ENCODE data around the gene MKLN1.
"Not testable (repeated sequence)": the region's sequence is repeated elsewhere in the genome, so short reads cannot be mapped to it uniquely, and the experiment has no call there.

MKLN1 gene

DNA sequence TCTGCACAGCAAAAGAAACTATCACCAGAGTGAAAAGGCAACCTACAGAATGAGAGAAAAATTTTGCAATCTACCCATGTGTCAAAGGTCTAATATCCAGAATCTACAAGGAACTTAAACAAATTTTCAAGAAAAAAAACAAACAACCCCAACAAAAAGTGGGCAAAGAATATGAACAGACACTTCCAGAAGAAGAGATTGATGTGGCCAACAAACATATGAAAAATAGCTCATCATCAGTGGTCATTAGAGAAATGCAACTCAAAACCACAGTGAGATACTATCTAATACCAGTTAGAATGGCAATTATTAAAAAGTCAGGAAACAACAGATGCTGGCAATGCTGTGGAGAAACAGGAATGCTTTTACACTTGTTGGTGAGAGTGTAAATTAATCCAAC lies 7.1 kb upstream of the MKLN1 start:
- no peak for DNase-seq

DNA sequence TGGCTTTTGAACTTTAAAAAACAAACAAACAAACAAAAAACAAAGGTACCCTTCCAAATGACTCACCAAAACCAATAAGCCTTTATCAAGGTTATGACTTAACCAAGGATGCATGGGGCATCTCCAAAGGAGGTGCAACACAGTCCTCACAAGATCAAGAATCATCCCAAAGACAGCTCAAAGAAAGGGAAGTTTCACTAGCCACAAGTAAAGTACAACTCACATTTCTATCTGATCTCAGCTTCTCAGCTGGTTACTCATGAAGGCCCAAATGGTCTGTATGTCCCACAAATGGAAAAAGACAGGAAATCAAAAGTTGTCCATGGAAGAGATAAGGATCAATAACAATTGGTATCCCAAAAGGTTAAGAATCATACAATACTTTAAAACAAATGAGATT lies 6.0 kb upstream of the MKLN1 start:
- no peak for DNase-seq

DNA sequence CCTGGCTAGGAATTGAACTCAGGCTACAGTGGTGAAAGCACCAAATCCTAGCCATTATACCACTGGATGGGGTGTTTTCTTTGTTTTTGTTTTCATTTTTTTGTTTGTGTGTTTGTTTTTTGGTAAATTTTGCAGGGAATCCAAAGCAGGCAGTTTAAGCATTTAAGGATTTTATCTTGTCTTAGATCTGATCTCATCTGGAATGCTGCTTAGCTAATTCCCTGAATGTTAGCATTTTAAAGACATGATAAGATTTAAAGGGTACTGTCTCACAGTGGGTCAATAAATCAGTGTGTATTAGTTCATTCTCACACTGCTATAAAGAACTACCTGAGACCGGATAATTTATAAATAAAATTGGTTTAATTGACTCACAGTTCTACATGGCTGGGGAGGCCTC lies 5.6 kb upstream of the MKLN1 start:
- no peak for DNase-seq

DNA sequence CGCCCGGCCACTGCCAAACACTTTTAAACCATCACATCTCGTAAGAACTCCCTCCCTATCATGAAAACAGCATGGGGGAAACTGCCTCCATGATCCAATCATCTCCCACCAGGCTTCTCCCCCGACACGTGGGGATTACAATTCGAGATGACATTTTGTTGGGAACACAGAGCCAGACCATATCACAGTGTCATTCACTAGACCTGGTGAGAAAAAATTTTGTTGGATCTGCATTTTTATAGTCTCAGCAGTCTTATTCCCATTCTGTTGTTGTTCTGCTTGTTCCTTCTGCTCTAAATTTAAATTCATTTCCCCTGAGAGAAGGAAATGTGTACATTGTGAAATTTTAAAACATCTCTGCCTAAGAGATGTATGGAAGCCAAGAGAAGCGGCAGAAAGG lies 4.8 kb upstream of the MKLN1 start:
- no peak for DNase-seq

DNA sequence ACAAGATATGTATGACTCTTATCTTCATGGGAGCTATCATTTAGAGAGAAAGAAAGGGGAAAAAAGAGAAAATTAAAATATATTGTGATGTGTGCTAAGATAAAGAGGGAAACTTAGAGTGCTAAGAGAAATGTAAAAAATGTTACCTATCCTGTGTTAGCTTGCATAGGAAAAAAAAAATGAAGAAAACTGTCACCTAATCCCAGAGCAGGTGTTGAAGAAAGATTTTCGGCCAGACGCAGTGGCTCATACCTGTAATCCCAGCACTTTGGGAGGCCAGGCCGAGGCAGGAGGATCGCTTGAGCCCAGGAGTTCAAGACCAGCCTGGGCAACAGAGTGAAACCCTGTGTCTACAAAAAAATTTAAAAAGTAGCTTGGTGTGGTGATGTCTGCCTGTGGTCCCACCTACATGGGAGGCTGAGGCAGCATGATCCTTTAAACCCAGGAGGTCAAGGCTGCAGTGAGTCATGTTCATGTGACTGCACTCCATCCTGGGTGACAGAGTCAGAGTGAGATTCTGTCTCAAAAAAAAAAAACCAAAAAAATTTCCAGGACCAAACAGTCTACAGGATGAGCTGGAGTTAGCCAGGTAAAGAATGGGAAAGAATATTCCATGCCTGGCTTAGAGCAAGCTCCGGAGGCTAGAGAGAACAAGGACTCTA lies 2.4 kb upstream of the MKLN1 start:
- DNase-seq, result no peak

DNA sequence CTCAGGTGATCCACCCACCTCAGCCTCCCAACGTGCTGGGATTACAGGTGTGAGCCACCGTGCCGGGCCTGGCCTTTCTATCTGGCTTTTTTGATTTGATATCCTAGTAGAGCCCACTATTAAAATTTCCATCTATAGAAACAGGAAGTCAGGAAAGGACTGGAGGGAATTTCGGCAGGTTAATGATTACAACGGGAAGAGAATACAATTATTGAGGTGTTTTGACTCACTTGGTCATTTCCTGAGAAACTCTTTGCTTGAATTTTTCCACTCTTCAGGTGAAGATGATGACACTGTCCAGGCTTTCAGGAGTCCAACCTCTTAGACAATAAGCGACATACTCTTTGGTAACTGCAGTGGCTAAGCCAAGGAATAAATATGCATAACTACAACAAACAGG lies 1.1 kb upstream of the MKLN1 start:
- no peak for DNase-seq

DNA sequence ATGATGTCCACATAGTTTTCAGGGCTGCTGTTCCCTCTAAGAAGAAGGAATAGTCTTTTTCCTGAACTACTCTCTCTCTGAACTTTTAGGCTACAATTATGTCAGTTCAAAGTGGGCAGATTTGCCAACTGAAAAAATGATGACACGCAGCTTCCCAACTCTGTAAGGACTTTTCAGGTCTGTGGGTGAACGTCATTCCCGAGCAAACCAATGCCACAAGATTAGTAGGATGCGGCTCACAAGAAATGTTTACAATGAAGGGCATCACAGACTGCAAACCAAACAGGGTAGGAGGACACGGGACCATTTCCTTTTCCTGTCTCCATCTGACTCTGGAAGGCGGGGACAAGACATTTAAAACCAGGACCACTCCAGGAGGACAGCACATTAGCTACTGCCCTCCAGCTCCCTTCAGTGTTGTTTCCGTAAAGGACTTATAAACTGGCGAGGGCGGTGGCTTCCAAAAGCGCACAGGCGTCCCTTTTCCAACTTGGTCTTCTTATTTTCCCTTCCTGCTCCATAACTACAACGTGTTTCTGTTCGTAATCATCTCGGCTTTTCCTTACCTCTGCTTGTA lies 539 bp upstream of the MKLN1 start:
- DNase-seq, result peak; percentile 40

DNA sequence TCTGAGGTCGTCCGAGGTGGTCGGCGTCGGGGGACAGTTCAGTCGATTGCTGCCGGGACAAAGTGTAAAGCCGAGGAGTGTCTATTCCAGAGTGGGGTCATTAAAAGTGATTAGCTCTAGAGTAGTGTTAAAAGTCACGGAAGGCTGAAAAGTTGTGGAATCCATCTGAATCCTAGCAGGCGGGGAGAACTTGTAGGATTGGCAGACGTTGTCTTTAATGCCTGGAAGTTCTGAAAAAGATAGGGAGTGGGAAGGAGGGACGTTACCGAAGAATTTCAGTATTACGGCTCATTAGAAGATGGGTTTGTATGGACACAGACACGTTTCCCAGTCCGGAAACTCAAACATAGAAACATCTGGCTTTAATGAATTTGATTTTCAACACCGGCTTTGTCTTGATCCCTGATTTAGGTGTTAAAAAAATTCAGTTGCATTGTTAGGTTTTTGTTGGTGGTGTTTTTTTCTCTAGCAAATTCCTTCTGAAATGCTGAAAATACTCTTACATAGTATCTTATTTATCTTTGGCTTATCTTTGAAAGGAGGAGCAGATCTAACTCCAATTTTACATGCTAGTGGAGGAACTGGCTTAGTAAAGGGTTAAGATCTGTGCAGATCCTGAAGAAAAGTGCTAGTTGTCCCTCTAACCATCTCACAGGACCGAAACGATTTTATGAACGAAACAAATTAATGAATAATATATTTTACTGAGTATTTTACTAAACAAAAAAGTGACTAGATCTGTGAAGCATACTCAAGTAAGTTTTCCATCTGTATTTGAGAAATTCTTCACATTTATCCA lies 900 bp downstream of the MKLN1 start:
- DNase-seq, result no peak

DNA sequence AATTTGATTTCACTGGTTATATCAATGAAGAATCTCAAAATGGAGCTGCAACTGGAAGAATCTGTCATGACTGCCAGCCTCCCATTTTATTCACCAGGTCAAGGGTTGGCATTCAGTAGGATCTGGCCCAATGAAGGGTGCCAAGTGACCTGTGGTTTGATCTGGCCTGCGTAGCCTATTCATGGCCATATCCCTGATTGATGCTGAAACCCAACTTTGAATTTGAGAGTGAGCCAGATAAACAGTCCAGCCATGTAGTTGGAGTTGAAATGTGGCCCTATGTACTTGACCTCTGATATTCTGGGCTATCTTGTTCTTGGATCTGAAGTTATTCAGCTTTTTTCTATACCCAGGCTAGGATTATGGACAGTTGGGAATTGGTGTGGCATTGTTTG lies 1.5 kb downstream of the MKLN1 start:
- DNase-seq, result no peak

DNA sequence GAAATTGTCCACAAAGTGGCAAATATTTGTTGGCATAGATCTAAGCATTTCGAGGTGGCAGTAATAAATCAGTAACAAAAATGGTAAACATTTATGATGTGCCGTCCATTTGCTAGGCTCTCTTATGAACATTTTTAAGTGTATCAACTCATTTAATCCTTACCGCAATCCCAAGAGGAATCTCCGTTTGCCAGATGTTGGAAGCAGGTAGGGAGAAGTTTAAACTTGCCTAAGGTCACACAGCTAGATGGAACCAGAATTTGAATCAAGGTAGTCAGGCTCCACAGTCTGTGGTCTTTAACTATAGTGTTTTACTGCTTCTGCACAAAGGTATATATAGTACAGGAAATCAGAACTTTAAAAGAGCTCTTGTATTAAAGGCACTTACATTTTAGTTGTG lies 2.6 kb downstream of the MKLN1 start:
- no peak for DNase-seq

DNA sequence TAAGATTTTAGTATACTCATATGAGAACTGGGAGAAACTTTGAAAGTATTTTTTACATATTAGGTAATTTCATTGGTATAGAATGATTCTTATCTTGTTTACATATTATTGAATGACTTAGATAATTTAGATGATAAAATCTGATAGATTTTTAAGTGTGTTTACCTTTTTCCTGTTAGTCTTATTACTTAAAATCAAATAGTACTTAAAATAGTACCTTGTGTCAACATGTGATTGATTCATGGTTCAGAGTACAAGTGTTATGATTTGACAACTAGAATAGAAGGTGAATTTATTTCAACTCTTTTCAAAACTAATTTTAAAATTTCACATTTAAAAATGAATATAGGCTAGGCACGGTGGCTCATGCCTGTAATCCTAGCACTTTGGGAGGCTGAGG lies 4.1 kb downstream of the MKLN1 start:
- DNase-seq, result no peak

DNA sequence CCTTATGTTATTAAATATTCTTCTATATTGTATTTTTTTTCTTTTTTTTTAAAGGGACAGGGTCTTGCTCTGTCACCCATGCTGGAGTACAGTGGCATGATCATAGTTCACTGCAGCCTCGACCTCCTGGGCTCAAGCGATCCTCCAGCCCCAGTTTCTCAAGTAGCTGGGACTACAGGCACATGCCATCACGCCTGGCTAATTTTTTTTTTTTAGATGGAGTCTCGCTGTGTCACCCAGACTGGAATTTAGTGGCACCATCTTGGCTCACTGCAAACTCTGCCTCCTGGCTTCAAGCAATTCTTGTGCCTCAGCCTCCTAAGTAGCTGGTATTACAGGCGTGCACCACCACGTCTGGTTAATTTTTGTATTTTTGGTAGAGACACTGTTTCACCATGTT lies 5.1 kb downstream of the MKLN1 start:
- DNase-seq, result not testable (repeated sequence)

DNA sequence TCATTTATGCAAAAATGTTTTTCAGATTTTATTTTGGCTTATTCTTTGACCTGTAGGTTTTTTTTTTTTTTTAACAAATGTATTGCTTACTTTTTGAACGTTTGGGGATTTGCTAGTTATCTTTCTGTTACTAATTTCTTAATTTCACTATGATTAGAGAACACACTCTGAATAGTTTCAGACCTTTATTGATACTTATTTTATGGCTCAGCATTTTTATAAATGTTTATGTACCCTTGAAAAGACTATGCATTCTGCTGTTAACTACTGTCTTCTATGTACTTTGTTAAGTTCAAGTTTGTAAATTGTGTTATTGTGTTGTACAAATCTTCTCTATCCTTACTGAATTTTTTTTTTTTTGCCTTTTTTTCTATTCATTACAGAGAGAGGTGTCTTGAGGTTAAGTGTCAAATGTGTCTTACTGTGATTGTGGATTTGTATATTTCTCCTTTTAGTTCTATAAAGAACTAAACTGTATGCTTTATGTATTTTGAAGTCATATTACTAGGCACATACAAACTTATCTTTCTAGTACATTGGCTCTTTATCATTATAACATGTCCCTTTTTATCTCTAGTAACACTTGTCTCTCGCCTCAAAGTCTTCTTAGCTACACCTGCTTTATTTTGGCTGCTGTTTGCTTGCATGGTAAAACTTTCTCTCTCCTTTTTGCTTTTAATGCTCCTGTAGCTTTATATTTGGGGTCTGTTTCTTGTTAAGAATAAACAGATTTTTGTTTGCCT lies 8.1 kb downstream of the MKLN1 start:
- DNase-seq, result no peak

DNA sequence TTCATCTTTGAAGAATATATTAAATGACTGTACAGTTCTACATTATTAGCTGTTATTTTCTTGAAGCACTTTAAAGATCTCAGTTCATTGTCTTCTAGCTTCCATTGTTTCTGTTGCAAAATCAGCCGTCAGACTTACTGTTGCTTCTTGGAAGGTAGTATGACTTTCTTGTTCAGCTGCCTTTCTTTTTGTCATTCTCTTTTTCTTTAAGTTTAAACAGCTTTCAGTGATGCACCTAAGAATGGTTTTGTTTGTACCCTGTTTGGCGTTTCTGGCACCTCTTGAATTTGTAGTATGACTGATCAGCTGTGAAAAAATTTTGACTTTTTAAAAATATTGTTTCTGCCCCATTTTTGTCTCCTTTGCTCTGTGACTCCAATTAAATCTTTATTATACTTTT lies 9.3 kb downstream of the MKLN1 start:
- no peak for DNase-seq

DNA sequence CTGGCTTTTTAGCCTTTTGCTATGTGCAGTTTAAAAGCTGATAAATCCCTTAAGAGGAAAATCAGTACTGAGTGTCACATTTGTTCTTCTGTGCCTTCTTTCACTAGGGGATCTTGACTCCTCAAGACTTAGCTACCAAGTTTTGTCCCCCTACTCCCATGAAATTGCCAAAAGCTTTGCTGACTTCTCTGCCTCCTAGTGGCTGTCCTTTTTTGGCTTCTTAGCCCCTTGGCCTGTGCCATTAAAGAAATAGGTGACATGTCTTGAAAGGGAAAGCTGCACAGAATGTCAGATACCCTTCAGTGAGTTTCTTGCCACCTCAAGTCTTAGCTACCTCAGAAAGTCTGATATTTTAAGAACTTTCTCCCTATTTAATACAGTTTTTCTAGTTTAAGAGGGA lies 10.5 kb downstream of the MKLN1 start:
- no peak for DNase-seq

DNA sequence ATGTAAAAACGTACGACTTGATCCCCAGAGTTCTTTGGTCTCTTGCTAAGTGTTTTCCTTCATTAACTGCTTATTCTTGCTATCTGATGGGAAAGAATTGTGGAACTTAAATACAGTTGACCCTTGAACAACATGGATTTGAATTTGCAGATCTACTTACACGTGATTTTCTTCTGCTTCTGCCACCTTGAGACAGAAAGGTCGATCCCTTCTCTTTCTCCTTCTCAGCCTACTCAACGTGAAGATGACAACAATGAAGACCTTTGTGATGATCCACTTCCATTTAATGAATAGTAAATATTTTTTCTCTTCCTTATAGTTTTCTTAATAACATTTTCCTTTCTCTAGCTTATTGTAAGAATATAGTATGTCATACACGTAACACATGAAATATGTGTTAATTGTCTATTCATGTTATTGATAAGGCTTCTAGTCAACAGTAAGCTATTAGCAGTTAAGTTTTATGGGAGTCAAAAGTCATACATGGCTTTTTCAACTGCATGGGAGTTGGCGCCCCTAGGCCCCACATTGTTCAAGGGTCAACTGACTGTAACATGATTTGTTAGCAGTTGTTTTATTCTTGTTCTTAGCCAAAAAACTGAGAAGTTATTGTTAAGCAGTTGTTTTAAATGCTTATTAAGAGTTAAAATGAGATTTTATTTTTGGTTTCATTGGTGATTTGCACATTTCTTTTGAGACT lies 11.2 kb downstream of the MKLN1 start:
- DNase-seq, result no peak

DNA sequence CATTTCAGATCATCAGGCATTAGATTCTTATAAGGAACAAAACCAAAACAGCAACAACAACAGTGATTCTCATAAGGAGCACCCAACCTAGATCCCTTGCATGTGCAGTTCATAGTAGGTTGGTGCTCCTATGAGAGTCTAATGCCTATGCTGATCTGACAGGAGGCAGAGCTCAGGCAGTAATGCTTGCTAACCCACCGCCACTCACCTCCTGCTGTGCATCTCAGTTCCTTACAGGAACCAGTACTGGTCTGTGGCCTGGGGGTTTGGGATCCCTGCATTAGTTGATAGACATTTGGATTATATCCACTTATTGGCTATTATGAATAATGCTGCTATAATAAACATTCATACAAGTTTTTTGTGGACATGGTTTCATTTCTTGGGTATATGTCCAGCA lies 14.0 kb downstream of the MKLN1 start:
- DNase-seq, result no peak

DNA sequence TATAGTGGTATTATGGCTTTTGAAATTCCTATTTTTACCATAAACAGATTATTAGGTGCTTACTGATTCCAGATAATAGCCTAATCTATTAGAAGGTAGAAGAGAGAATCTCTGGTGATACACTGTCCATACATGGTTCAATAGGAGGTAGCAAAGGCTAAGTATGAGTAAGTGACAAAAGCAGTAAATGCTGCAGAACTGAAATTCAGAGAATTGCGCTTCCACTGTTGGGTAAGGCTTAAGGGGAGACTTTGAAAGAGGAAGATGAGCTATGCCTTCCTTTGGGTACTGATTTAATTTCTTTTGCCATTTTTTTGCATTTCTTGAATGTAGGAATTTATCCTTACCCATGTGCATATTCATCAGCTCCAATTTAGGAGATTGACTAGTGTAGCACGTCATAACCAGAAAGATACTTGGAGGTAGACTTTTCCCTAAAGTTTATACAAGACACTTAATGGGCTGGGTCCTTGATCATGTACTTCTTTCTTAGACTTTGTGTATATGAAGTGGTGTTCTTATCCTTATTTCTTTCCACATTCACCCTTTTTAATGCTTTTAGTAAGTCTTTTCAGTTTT lies 15.3 kb downstream of the MKLN1 start:
- DNase-seq, result no peak

DNA sequence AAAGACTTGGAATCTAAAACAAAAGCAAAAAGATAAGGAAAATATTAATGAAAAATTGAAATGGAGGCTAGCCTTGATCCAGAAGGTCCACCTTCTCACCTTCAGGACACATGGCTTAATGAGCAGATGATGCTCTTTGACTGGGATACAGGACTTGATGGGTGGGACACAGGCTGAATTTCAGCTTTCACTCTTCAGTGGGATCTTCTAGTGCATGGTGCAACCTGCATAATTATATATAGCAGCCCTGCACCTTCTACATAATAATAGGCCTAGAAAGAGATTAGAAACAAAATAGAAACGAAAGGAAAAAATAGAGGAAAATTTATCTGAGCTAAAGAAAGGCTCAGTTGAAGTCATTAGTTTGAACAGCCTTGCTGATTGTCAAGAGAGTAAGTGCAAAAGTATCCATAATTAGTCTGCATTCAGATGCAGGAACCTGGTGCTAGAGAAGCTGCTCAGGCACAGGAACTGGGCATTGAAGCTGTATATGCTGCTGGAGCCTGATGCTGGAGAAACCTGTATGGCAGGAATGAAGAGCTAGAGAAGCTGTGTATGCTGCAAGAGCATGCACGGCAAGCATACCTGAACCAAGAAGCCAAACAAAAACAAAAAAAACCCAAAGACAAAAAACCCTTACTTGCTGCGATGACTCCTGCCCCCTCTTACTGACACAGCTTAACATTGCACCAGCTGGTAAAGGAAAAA lies 19.4 kb downstream of the MKLN1 start:
- no peak for DNase-seq

DNA sequence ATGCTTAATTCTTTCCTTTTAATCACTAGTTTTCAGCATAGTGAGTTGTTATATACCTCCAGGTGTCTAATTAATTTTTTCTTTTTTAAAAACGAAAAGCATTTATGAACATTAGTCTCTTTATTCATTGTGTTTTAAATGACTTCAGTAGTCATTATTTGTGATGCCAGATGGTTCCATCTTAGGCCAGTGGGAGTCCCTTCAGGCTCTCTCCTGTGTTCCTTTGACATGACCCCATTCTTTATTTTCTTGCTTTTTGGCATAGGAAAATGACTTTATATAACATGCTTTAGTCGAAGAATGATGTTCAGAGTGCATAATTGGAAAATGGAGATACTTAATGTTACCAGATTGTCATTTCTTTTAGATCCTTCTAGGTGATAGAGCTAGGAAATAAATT lies 24.4 kb downstream of the MKLN1 start:
- DNase-seq, result no peak

DNA sequence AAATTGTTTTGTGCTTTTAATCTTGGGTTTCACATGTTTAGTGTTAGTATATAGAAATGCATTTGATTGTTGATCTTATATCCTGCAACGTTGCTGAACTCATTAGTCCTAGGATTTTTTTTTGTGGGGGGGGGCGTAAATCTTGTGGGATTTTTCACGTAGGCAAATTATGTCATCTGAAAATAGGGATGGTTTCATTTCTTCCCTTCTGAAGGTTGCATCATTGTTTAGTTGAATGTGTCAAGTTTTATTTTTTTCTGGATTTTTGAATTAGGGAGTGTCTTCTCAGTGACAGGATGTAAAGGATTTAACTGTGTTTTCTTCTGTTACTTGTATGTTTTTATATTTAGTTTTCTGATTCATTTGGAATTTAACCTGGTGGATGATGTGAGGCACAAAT lies 26.7 kb downstream of the MKLN1 start:
- no peak for DNase-seq
